ENCODE measurements around the gene RAPGEF2.
"Not testable (repeated sequence)": the region's sequence is repeated elsewhere in the genome, so short reads cannot be mapped to it uniquely, and the experiment has no call there.

RAPGEF2 gene

DNA sequence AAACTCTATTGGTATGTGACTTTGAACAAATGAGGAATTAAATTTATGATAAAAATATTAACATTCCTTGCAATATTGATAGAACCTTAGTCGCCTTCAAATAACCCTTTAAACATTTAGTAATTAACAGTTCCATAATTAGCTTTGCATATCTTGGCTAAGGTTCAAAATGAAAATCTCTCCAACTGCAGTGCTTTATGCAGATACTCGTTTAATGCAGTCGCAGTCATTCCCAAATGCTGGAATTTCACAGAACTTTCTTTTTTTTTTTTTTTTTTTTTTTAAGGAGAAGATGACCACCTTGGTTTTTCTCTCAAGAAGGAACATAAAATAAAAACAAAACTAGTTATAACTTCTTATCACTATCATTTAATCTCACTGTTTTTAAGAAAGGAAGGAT lies 5.2 kb downstream of the RAPGEF2 start:
- TF ChIP-seq, protein P1, sequence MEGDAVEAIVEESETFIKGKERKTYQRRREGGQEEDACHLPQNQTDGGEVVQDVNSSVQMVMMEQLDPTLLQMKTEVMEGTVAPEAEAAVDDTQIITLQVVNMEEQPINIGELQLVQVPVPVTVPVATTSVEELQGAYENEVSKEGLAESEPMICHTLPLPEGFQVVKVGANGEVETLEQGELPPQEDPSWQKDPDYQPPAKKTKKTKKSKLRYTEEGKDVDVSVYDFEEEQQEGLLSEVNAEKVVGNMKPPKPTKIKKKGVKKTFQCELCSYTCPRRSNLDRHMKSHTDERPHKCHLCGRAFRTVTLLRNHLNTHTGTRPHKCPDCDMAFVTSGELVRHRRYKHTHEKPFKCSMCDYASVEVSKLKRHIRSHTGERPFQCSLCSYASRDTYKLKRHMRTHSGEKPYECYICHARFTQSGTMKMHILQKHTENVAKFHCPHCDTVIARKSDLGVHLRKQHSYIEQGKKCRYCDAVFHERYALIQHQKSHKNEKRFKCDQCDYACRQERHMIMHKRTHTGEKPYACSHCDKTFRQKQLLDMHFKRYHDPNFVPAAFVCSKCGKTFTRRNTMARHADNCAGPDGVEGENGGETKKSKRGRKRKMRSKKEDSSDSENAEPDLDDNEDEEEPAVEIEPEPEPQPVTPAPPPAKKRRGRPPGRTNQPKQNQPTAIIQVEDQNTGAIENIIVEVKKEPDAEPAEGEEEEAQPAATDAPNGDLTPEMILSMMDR (conservative IDR thresholded peaks at IDR 0.05; ENCODE audit: low read depth, low read length) = no peak
- no peak for DNase-seq (ENCODE audit: low read depth)
- no peak overlapping the region for H3K4me3 ChIP-seq (ENCODE audit: low read depth, low read length)

- no peak for DNase-seq (ENCODE audit: low read depth)
- TF ChIP-seq, protein P1 (conservative IDR thresholded peaks at IDR 0.05; ENCODE audit: low read depth, low read length) = no peak
- H3K4me3 ChIP-seq (ENCODE audit: low read depth, low read length) = no peak overlapping the region
Observed at GRCh38 chr4:159110961-159111360, 8.1 kb downstream of the RAPGEF2 start.

DNA sequence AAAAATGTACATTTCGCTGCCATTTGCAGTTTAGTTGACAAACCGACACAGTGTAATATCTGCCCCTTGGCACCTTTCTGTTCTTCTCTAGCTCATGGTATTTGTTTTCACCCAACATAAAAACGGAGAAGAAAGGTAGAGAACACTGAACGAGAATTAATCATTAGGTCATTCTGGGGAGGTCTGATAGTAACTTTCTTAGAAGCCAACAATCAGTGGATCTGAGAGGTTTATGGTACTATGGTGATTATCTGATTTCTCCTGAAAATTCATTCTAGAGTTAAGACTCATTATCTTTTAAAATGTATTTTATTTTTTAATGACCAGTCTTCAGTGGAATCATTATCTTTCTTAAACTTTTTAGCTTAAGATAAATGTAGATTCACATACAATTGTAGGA lies 8.5 kb downstream of the RAPGEF2 start:
- TF ChIP-seq, protein P1 (conservative IDR thresholded peaks at IDR 0.05; ENCODE audit: low read depth, low read length) = no peak
- H3K4me3 ChIP-seq (ENCODE audit: low read depth, low read length) = no peak overlapping the region
- DNase-seq (ENCODE audit: low read depth) = no peak

DNA sequence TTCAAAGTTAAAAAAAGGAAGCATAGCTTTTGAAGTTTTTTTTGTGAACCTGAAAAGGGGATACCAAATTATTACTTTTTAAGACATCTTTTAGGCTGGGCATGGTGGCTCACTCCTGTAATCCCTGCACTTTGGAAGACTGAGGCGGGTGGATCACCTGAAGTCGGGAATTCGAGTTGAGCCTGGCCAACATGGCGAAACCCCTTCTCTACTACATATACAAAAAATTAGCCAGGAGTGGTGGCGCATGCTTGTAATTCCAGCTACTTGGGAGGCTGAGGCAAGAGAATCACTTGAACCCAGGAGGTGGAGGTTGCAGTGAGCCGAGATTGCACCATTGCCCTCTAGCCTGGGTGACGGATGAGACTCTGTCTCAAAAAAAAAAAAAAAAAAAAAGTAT lies 10.5 kb downstream of the RAPGEF2 start:
- DNase-seq (ENCODE audit: low read depth); H3K4me3 ChIP-seq (ENCODE audit: low read depth, low read length): not testable (repeated sequence)

- not testable (repeated sequence) for H3K4me3 ChIP-seq (ENCODE audit: low read depth, low read length); DNase-seq (ENCODE audit: low read depth)
Observed at GRCh38 chr4:159116098-159116497, 13.2 kb downstream of the RAPGEF2 start.

DNA sequence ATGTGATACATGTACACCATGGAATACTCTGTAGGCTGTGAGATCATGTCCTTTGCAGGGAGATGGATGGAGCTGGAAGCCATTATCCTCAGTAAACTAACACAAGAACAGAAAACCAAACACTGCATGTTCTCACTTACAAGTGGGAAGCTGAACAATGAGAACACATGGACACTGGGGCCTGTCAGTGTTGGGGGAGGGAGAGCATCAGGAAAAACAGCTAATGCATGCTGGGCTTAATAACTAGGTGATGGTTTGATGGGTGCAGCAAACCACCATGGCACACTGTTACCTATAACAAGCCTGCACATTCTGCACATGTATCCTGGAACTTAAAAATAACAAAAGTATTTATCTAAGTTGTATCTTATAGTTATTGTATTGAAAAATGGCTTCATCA lies 13.8 kb downstream of the RAPGEF2 start:
- DNase-seq (ENCODE audit: low read depth) = not testable (repeated sequence)

GRCh38 chr4:159117564-159117963 lies 14.7 kb downstream of the RAPGEF2 start:
- TF ChIP-seq, protein P1 (conservative IDR thresholded peaks at IDR 0.05; ENCODE audit: low read depth, low read length) = no peak

More for the DNA sequence above, 13.8 kb downstream of the RAPGEF2 start:
- H3K4me3 ChIP-seq (ENCODE audit: low read depth, low read length) = not testable (repeated sequence)

GRCh38 chr4:159117968-159118367 lies 15.1 kb downstream of the RAPGEF2 start:
- H3K4me3 ChIP-seq (ENCODE audit: low read depth, low read length) = no peak overlapping the region
- TF ChIP-seq, protein P1 (conservative IDR thresholded peaks at IDR 0.05; ENCODE audit: low read depth, low read length) = no peak
- DNase-seq (ENCODE audit: low read depth) = no peak

More at GRCh38 chr4:159117564-159117963, 14.7 kb downstream of the RAPGEF2 start:
- DNase-seq (ENCODE audit: low read depth) = no peak
- H3K4me3 ChIP-seq (ENCODE audit: low read depth, low read length) = no peak overlapping the region

- H3K4me3 ChIP-seq (ENCODE audit: low read depth, low read length) = no peak overlapping the region
- TF ChIP-seq, protein P1 (conservative IDR thresholded peaks at IDR 0.05; ENCODE audit: low read depth, low read length) = no peak
- no peak for DNase-seq (ENCODE audit: low read depth)
Observed at GRCh38 chr4:159121371-159121770, 18.5 kb downstream of the RAPGEF2 start.
